Measurements from ENCODE around the gene PCDHA11.
"Not testable (repeated sequence)": the region's sequence is repeated elsewhere in the genome, so short reads cannot be mapped to it uniquely, and the experiment has no call there.

Gene PCDHA11, protein sequence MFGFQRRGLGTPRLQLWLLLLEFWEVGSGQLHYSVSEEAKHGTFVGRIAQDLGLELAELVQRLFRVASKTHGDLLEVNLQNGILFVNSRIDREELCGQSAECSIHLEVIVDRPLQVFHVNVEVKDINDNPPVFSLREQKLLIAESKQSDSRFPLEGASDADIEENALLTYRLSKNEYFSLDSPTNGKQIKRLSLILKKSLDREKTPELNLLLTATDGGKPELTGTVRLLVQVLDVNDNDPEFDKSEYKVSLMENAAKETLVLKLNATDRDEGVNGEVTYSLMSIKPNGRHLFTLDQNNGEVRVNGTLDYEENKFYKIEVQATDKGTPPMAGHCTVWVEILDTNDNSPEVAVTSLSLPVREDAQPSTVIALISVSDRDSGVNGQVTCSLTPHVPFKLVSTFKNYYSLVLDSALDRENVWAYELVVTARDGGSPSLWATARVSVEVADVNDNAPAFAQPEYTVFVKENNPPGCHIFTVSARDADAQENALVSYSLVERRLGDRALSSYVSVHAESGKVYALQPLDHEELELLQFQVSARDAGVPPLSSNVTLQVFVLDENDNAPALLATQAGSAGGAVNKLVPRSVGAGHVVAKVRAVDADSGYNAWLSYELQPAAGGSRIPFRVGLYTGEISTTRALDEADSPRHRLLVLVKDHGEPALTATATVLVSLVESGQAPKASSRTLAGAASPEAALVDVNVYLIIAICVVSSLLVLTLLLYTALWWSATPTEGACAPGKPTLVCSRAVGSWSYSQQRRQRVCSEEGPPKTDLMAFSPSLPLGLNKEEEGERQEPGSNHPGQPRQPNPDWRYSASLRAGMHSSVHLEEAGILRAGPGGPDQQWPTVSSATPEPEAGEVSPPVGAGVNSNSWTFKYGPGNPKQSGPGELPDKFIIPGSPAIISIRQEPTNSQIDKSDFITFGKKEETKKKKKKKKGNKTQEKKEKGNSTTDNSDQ

DNA sequence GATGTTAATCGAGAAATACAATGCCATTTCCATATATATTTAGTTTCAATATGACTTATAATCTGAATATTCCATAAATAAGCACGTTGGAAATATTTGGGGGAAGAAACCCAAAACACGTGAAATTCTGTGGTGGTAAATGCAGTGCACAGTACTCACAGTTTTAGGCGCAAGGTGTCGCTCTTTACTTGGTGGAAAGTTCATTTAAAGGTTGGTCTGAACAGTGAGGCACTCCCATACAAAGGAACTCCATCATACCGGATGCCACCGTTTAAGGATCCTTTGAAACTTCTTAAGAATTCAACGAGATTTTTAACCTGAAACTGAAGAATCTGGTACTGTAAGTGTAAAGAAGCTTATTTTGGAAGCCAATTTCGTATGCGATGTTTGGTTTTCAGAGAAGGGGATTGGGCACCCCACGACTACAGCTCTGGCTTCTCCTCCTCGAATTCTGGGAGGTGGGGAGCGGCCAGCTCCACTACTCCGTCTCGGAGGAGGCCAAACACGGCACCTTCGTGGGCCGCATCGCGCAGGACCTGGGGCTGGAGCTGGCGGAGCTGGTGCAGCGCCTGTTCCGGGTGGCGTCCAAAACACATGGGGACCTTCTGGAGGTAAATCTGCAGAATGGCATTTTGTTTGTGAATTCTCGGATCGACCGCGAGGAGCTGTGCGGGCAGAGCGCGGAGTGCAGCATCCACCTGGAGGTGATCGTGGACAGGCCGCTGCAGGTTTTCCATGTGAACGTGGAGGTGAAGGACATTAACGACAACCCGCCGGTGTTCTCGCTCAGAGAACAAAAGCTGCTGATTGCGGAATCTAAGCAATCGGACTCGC, at the start of gene PCDHA11:
Gene PCDHA11 (plus strand): TSS at position 237 of the 834 bp plus-strand sequence. CDS start 147 bp downstream, at position 384.
- H3K4me3 ChIP-seq (ENCODE audit: low read depth, low read length): peak within 1 kb of the TSS; percentile 55

DNA sequence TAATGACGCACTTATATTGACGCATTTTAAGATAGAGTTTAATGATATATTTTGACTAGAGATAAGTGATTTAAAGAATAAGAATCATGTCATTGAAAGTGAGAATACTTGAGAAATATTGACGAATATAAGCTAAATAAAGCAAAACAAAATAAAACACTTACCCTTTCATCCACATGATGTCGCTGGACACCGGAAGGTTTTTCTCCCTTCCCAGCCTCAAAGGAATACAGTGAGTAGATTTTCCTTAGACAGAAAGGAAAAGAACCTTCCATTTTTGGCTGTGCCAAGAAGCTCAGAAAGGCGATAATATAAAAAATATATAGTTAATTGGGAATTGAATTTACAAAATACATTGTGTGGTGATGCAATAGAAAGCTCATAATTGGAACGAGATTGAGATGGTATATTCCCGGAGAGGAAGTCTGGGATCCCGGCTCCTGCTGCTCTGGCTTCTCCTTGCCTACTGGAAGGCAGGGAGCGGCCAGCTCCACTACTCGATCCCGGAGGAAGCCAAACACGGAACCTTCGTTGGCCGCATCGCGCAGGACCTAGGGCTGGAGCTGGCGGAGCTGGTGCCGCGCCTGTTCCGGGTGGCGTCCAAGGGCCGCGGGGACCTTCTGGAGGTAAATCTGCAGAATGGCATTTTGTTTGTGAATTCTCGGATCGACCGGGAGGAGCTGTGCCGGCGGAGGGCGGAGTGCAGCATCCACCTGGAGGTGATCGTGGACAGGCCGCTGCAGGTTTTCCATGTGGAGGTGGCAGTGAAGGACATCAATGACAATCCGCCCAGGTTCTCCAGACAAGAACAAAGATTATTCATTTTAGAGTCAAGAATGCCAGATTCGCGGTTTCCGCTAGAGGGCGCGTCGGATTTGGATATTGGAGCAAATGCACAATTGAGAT, 47.1 kb upstream of the PCDHA11 start, which contains the start of gene PCDHA5:
Gene PCDHA5 (plus strand): TSS at position 239 of the 906 bp plus-strand sequence.
- peak within 1 kb of the TSS; percentile 18 for H3K4me3 ChIP-seq (ENCODE audit: low read depth, low read length)

DNA sequence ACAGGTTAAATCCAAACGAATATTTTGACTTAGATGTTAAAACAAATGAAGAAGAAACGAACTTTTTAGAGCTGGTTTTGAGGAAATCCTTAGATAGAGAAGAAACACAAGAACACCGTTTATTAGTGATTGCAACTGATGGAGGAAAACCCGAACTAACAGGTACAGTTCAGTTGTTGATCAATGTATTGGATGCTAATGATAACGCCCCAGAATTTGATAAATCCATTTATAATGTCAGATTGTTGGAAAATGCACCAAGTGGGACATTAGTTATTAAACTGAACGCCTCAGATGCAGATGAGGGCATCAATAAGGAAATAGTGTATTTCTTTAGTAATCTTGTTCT, 46.5 kb upstream of the PCDHA11 start:
- H3K4me3 ChIP-seq (ENCODE audit: low read depth, low read length): no peak overlapping the region

DNA sequence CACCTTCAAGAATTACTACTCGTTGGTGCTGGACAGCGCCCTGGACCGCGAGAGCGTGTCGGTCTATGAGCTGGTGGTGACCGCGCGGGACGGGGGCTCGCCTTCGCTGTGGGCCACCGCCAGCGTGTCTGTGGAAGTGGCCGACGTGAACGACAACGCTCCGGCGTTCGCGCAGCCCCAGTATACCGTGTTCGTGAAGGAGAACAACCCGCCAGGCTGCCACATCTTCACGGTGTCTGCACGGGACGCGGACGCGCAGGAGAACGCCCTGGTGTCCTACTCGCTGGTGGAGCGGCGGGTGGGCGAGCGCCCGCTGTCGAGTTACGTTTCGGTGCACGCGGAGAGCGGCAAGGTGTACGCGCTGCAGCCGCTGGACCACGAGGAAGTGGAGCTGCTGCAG, 45.8 kb upstream of the PCDHA11 start:
- not testable (repeated sequence) for H3K4me3 ChIP-seq (ENCODE audit: low read depth, low read length)

DNA sequence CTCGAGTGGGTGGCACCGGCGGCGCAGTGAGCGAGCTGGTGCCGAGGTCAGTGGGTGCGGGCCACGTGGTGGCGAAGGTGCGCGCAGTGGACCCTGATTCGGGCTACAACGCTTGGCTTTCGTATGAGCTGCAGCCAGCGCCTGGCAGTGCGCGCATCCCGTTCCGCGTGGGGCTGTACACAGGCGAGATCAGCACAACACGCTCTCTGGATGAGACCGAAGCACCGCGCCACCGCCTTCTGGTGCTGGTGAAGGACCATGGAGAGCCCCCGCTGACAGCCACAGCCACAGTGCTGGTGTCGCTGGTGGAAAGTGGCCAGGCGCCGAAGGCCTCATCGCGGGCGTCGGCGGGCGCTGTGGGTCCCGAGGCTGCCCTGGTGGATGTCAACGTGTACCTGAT, 45.3 kb upstream of the PCDHA11 start:
- no peak overlapping the region for H3K4me3 ChIP-seq (ENCODE audit: low read depth, low read length)

DNA sequence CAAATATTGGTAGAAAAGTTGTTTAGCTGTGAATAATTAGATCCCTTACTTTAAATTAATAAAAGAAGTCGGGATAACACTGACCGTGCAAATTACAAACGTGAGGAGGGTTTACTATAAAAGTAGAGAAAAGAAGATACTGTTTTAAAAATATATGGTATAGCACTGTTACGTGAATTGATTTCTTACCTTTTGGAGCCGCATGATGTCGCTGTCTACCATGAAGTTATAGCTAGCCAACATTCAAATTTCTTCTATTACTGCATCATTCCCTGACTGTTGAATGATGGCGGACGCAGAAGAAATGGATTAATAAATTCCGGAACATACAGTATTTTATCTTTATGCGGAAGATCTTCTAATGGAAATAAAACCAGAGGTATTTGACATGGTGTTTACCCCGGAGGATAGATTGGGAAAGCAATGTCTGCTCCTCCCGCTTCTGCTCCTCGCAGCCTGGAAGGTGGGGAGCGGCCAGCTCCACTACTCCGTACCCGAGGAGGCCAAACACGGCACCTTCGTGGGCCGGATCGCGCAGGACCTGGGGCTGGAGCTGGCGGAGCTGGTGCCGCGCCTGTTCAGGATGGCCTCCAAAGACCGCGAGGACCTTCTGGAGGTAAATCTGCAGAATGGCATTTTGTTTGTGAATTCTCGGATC, 40.9 kb upstream of the PCDHA11 start, which contains the start of gene PCDHA6:
Gene PCDHA6 (plus strand): TSS at position 257 of the 658 bp plus-strand sequence. CDS start 132 bp downstream, at position 389.
- H3K4me3 ChIP-seq (ENCODE audit: low read depth, low read length): peak within 1 kb of the TSS; percentile 46

DNA sequence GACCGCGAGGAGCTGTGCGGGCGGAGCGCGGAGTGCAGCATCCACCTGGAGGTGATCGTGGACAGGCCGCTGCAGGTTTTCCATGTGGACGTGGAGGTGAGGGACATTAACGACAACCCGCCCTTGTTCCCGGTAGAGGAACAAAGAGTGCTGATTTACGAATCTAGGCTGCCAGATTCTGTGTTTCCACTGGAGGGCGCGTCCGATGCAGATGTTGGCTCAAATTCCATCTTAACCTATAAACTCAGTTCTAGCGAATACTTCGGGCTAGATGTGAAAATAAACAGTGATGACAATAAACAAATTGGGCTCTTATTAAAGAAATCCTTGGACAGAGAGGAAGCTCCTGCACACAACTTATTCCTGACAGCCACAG, 40.4 kb upstream of the PCDHA11 start:
- H3K4me3 ChIP-seq (ENCODE audit: low read depth, low read length): peak overlapping the region; percentile 46

DNA sequence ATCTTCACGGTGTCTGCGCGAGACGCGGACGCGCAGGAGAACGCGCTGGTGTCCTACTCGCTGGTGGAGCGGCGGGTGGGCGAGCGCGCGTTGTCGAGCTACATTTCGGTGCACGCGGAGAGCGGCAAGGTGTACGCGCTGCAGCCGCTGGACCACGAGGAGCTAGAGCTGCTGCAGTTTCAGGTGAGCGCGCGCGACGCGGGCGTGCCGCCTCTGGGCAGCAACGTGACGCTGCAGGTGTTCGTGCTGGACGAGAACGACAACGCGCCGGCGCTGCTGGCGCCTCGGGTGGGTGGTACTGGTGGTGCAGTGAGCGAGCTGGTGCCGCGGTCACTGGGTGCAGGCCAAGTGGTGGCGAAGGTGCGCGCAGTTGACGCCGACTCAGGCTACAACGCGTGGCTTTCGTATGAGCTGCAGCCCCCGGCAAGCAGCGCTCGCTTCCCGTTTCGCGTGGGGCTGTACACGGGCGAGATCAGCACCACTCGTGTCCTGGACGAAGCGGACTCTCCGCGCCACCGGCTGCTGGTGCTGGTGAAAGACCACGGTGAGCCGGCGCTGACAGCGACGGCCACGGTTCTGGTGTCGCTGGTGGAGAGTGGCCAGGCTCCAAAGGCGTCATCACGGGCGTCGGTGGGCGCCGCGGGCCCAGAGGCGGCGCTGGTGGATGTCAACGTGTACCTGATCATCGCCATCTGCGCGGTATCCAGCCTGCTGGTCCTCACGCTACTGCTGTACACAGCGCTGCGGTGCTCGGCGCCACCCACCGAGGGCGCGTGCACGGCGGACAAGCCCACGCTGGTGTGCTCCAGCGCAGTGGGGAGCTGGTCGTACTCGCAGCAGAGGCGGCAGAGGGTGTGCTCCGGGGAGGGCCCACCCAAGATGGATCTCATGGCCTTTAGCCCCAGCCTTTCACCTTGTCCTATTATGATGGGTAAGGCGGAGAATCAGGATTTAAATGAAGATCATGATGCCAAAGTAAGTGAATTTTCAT, 39.0 kb upstream of the PCDHA11 start:
- H3K4me3 ChIP-seq (ENCODE audit: low read depth, low read length): not testable (repeated sequence)

DNA sequence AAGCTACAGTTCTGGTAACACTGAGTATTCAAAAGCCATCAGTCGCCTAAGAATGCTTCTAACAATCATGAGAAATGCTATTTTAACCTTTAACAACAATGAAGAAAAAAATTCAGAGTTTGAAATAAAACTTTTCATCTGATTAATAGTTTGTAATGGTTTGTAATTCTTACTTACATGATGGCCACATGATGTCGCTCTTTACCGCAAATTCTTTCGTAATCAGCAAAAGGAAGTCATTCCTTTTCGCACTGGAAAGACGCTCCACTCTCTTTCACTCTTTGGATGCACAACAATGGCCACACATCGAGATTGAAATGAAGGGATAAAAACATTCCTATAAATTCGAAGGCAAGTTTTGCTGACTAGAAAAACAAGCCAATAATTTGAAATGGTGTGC, 34.8 kb upstream of the PCDHA11 start, which contains the start of gene PCDHA7:
Gene PCDHA7 (plus strand): TSS at position 277 of the 400 bp plus-strand sequence. CDS start 115 bp downstream, at position 392.
- H3K4me3 ChIP-seq (ENCODE audit: low read depth, low read length): peak within 1 kb of the TSS; percentile 35

DNA sequence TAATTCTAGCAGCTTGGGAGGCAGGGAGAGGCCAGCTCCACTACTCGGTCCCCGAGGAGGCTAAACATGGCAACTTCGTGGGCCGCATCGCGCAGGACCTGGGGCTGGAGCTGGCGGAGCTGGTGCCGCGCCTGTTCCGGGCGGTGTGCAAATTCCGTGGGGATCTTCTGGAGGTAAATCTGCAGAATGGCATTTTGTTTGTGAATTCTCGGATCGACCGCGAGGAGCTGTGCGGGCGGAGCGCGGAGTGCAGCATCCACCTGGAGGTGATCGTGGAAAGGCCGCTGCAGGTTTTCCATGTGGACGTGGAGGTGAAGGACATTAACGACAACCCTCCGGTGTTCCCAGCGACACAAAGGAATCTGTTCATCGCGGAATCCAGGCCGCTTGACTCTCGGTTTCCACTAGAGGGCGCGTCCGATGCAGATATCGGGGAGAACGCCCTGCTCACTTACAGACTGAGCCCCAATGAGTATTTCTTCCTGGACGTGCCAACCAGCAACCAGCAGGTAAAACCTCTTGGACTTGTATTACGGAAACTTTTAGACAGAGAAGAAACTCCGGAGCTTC, 34.2 kb upstream of the PCDHA11 start:
- peak overlapping the region; percentile 35 for H3K4me3 ChIP-seq (ENCODE audit: low read depth, low read length)

DNA sequence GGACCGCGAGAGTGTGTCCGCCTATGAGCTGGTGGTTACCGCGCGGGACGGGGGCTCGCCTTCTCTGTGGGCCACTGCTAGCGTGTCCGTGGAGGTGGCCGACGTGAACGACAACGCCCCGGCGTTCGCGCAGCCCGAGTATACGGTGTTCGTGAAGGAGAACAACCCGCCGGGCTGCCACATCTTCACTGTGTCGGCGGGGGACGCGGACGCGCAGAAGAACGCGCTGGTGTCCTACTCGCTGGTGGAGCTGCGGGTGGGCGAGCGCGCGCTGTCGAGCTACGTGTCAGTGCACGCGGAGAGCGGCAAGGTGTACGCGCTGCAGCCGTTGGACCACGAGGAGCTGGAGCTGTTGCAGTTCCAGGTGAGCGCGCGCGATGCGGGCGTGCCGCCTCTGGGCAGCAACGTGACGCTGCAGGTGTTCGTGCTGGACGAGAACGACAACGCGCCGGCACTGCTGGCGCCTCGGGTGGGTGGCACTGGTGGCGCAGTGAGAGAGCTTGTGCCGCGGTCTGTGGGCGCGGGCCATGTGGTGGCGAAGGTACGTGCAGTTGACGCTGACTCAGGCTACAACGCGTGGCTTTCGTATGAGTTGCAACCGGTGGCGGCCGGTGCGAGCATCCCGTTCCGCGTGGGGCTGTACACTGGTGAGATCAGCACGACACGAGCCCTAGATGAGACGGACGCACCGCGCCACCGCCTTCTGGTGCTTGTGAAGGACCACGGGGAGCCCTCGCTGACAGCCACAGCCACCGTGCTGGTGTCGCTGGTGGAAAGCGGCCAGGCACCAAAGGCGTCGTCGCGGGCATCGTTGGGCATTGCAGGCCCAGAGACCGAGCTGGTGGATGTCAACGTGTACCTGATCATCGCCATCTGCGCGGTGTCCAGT, 32.9 kb upstream of the PCDHA11 start:
- H3K4me3 ChIP-seq (ENCODE audit: low read depth, low read length): no peak overlapping the region

DNA sequence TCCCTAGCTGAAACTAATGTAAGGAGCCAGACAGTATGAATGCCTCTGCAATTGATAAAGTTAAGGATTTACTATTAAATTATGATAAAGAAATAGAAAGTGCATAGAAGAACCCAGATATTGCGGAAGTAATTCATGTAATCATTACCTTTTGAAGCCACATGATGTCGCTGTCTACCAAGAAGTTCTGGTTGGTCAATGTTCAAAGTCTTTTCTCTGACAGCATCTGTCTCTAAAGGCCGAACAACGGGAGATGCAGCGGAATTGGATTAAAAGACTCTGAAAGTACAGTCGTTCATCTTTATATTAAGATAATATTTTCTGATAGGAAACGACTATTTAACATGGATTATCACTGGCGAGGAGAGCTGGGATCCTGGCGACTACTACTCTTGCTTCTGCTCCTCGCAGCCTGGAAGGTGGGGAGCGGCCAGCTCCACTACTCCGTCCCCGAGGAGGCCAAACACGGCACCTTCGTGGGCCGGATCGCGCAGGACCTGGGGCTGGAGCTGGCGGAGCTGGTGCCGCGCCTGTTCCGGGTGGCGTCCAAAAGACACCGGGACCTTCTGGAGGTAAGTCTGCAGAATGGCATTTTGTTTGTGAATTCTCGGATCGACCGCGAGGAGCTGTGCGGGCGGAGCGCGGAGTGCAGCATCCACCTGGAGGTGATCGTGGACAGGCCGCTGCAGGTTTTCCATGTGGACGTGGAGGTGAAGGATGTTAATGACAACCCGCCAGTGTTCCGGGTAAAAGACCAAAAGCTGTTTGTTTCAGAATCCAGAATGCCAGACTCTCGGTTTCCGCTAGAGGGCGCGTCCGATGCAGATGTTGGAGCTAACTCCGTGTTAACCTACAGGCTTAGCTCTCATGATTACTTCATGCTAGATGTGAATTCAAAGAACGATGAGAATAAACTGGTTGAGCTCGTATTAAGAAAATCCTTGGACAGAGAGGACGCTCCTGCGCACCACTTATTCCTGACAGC, 27.5 kb upstream of the PCDHA11 start, which contains the start of gene PCDHA8:
Gene PCDHA8 (plus strand): TSS at position 210 of the 985 bp plus-strand sequence. CDS start 135 bp downstream, at position 345.
- H3K4me3 ChIP-seq (ENCODE audit: low read depth, low read length): no peak within 1 kb of the TSS

DNA sequence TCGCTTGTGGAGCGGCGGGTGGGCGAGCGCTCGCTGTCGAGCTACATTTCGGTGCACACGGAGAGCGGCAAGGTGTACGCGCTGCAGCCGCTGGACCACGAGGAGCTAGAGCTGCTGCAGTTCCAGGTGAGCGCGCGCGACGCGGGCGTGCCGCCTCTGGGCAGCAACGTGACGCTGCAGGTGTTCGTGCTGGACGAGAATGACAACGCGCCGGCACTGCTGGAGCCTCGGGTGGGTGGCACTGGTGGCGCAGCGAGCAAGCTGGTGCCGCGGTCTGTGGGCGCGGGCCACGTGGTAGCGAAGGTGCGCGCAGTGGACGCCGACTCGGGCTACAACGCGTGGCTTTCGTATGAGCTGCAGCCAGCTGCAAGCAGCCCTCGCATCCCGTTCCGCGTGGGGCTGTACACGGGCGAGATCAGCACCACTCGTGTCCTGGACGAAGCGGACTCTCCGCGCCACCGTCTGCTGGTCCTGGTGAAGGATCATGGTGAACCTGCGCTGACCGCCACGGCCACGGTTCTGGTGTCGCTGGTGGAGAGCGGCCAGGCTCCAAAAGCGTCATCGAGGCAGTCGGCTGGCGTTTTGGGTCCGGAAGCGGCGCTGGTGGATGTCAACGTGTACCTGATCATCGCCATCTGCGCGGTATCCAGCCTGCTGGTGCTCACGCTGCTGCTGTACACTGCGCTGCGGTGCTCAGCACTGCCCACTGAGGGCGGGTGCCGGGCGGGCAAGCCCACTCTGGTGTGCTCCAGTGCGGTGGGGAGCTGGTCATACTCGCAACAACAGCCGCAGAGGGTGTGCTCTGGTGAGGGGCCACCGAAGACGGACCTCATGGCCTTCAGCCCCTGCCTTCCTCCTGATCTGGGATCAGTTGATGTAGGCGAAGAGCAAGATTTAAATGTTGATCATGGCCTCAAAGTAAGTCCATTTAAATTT, 25.7 kb upstream of the PCDHA11 start:
- H3K4me3 ChIP-seq (ENCODE audit: low read depth, low read length): no peak overlapping the region

Data from iPS-11a (cell line).